ENCODE results near the gene CENPF.
"Not testable (repeated sequence)": the region's sequence is repeated elsewhere in the genome, so short reads cannot be mapped to it uniquely, and the experiment has no call there.

DNA sequence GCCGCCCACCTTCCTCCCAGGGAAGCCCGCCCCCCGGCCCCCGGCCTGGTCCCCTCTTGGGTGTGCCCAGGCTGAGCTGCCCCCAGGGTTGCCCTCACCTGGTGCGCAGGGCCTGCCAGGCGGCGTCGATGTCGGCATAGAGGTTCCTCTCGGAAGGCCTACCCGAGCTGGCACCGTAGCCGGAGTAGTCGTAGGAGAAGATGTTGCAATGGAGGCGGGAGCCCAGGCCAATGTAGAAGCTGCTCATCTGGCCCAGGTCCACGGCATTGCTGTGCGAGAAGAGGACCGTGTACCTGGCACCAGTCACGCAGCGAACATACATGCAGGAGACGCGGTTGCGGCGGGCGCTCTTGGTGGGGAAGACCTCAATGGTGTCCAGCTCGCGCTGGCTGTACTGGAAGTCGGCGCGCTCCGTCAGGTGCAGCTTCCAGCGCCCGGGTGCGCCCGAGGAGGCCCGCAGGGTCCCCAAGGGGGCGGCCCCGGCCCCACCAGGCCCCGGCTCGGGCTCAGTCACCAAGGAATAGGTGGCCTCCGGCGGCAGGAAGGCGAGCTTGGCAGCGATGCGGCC lies 5.3 kb downstream of the CENPF start:
- TF ChIP-seq CTCF (IDR thresholded peaks at IDR 0.05); ZFX (IDR thresholded peaks at IDR 0.05; ENCODE audit: borderline replicate concordance): not testable (repeated sequence)
